HG03280 (cell line): ENCODE data around the gene TEX101.
"Not testable (repeated sequence)": the region's sequence is repeated elsewhere in the genome, so short reads cannot be mapped to it uniquely, and the experiment has no call there.

Experiments used
- ATAC-seq: cut with Tn5 transposase; IDR thresholded peaks from one replicate; pipeline ENCODE4 v1.9.1; 2021; ENCODE audit warnings: mild to moderate bottlenecking, moderate library complexity; ENCODE audit not compliant: unreplicated experiment

Gene TEX101

GRCh38 chr19:43416951-43417623, 2.4 kb downstream of the TEX101 start:
- no peak for ATAC-seq

GRCh38 chr19:43420954-43421353, 6.3 kb downstream of the TEX101 start:
- ATAC-seq, result no peak

GRCh38 chr19:43422000-43422688, 7.5 kb downstream of the TEX101 start:
- ATAC-seq, result no peak

- no peak for ATAC-seq
Measured at GRCh38 chr19:43422689-43423066, 8.0 kb downstream of the TEX101 start.

GRCh38 chr19:43423779-43424178, 9.1 kb downstream of the TEX101 start:
- no peak for ATAC-seq

GRCh38 chr19:43425567-43426392, 11.1 kb downstream of the TEX101 start:
- ATAC-seq, result no peak

- ATAC-seq, result no peak
Measured at GRCh38 chr19:43429395-43429794, 14.7 kb downstream of the TEX101 start.

- no peak for ATAC-seq
Measured at GRCh38 chr19:43430142-43430710, 15.5 kb downstream of the TEX101 start.

GRCh38 chr19:43430976-43431375, 16.3 kb downstream of the TEX101 start:
- ATAC-seq, result no peak

GRCh38 chr19:43433358-43433673, 18.6 kb downstream of the TEX101 start:
- no peak for ATAC-seq

- ATAC-seq, result no peak
Measured at GRCh38 chr19:43433689-43434088, 19.0 kb downstream of the TEX101 start.

GRCh38 chr19:43435775-43436174, 21.1 kb downstream of the TEX101 start:
- ATAC-seq, result no peak

- ATAC-seq, result not testable (repeated sequence)
Measured at GRCh38 chr19:43437284-43437683, 22.6 kb downstream of the TEX101 start.

- no peak for ATAC-seq
Measured at GRCh38 chr19:43437712-43438111, 23.0 kb downstream of the TEX101 start.

- ATAC-seq, result no peak
Measured at GRCh38 chr19:43438291-43439031, 23.8 kb downstream of the TEX101 start.

GRCh38 chr19:43439032-43439708, 24.5 kb downstream of the TEX101 start:
- ATAC-seq, result no peak

- no peak for ATAC-seq
Measured at GRCh38 chr19:43439709-43440063, 25.0 kb downstream of the TEX101 start.

GRCh38 chr19:43441716-43442115, 27.0 kb downstream of the TEX101 start:
- ATAC-seq, result no peak

- not testable (repeated sequence) for ATAC-seq
Measured at GRCh38 chr19:43444091-43444490, 29.4 kb downstream of the TEX101 start.

GRCh38 chr19:43444531-43445287, 30.0 kb downstream of the TEX101 start:
- no peak for ATAC-seq
